HG03571 (cell line): ENCODE data around the gene KCNJ6.

ENCODE experiments used
- ATAC-seq: cut with Tn5 transposase; IDR thresholded peaks from one replicate; pipeline ENCODE4 v1.9.1; 2021; ENCODE audit not compliant: unreplicated experiment

Gene KCNJ6

DNA sequence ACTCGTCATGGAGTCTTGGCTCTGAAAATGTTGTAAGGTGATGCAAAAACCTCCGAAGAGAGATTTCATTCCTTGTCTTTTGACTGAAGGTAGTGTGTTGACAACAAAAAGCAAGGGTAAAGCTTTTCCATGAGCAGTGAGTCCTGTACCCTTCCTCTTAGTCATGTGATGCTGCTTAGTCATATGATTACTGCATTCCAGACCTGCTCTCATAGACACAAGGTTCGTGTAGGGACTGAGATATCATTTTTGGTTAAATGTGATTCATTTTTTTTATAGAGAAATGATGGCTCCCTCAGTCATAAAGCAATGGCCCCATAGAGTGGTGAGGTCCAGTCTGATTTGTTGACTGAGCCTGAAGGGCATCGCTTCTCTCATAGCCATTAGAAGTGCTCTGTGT is 9.2 kb downstream of the KCNJ6 start:
- no peak for ATAC-seq

GRCh38 chr21:37905291-37905690 is 11.0 kb downstream of the KCNJ6 start:
- ATAC-seq, result no peak

- no peak for ATAC-seq
These were observed 11.4 kb downstream of the KCNJ6 start for GRCh38 chr21:37904856-37905255.

DNA sequence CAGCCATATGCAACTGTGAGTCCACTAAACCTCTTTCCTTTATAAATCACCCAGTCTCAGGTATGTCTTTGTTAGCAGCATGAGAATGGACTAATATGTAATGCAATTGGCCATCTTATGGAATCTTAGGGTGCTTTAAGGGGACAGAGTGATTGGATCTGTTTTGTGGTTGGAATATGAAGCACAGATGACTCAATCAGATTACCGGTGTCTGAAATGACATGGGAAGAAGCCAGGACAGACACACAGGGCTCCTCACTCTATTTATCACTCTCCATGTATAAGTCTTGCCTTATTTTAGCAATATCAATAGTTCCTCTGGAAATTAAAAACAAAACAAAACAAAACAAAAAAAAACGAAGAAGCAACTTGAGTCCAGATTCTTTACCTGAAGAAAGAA is 12.9 kb downstream of the KCNJ6 start:
- ATAC-seq, result no peak

GRCh38 chr21:37899146-37899545 is 17.1 kb downstream of the KCNJ6 start:
- ATAC-seq, result no peak

DNA sequence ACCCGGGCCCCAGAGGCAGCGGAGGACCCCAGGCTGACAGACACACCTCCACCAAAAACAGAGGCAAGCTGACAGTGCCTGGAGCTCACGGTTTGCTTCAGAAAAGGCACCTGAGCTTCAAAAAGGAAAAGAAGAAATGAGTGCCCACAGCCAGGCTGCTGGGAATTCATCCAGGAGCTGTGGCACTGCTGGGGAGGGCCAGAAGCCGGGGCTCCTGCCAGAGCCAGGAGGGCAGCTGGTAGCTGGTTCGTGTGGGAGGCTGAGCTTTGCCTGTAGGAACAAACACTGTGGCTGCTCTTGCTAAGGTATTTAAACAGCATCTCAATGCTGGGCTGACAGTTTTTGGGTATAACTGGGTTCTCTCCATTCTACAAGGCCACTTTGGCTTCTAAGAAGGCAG is 19.5 kb downstream of the KCNJ6 start:
- no peak for ATAC-seq

- ATAC-seq, result no peak
These were observed 24.3 kb downstream of the KCNJ6 start for GRCh38 chr21:37891972-37892371.

GRCh38 chr21:37888659-37889058 is 27.6 kb downstream of the KCNJ6 start:
- ATAC-seq, result no peak

- ATAC-seq, result no peak
These were observed 29.4 kb downstream of the KCNJ6 start for GRCh38 chr21:37886726-37887299.

GRCh38 chr21:37886120-37886519 is 30.1 kb downstream of the KCNJ6 start:
- no peak for ATAC-seq

DNA sequence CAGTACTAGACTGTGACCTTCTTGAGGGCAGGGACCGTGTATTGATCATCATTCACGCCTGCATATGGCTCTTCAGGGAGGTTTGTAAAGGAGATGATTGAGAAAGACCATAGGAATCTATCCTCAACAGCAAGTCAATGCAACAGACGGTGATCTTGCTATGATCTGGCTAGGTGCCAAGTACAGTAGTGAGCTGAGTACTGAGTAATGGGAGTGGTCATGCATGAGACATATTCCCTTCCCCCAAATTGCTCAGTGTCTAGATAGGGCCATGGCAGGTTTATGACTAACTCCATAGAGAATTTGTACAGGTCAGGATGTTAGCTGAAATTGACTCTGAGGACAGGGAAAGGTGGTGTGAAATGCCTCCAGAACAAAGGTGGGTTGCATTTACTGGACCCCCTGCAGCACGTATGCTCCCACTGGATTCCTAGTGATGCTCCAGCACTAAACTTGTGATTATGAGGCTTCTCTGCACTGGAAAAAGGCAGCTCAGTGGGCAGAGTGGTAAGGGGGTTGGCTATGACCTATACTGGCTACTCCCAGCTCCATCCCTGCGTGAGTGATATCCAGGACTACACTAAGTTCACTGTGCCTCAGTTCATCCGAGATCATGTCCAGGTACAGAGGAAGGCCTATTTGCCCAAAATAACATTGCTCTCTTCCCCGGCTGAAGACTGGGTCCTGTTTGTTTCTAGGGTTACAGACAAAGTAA is 37.2 kb downstream of the KCNJ6 start:
- no peak for ATAC-seq

- ATAC-seq, result no peak
These were observed 38.2 kb downstream of the KCNJ6 start for GRCh38 chr21:37877888-37878684.

DNA sequence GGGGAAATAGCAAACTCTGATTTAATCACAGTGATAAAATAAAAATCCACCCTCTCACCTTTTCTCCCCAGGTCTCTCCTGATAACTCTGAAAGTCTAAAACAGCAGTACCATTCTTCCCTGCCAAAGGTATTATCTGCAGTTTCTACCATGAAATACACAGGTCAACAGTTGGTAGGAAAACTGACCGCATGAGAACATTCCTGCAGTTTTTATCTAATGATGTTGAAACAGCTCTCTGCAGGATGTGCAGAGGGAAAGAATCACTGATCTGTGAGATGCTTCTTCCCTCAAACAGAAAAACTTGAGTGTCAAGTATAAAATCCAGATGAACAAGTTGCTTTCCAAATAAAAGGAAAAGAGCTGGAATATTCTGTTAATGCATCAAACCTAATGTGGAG is 39.1 kb downstream of the KCNJ6 start:
- ATAC-seq, result no peak

DNA sequence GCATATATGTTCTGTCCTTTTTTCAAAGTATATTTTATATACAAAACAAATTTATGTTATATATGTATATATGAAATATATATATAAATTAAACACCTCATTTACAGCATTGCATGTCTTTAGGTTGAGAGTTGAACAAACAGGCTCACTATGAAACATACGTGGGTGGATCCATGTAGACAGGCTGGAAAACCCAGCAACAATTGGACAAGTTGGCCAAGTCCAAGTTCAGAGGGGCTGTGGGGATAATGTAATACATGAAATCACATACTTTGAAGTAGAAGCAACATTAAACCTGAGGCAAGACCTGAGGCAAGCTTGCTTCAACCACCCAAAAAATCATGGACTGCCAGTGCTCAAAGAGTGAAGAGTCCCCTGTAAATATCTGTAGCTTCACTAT is 39.7 kb downstream of the KCNJ6 start:
- no peak for ATAC-seq

DNA sequence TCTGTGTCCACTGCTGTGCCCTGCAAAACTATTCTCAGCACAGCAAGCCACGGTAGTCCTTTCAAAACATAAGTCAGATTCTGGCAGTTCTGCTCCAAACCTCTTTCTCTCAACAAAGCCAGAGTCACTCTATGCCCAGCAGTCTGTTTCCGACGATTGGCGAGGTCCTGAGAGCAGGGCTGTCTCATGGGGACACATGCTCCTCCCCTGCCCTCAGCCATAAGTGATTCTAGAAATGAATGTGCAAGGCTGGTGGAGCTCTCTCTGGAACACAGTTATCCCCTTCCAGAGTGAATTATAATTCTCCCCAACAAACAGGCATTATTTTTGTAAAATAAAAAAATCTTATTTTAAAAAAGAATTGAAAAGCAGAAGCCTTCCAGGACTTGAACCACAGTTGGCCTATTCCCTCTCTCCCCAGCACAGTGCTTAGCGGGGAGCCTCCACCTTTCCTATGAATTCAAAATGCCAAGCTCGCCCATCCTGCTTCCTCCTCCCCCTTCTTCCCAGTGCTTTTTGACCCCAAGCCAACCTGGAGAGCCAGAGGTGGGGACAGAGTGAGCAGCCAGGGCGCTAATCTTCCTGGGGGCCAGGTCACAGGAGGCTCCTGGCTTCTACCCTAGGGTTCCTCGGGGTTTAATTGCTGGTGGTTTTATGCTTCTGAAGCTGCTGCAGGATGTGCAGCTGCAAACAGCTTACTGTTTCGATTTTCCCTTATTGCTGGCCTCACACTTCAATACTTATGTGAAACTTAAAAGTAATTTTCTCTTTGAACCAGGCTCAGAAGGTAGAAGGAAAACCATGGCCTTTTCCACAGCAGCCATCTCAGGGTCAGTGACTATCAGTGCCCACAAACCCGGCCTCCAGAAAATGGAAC is 41.1 kb downstream of the KCNJ6 start:
- no peak for ATAC-seq

- no peak for ATAC-seq
These were observed 41.8 kb downstream of the KCNJ6 start for GRCh38 chr21:37874481-37874880.

GRCh38 chr21:37873655-37874054 is 42.6 kb downstream of the KCNJ6 start:
- ATAC-seq, result no peak

DNA sequence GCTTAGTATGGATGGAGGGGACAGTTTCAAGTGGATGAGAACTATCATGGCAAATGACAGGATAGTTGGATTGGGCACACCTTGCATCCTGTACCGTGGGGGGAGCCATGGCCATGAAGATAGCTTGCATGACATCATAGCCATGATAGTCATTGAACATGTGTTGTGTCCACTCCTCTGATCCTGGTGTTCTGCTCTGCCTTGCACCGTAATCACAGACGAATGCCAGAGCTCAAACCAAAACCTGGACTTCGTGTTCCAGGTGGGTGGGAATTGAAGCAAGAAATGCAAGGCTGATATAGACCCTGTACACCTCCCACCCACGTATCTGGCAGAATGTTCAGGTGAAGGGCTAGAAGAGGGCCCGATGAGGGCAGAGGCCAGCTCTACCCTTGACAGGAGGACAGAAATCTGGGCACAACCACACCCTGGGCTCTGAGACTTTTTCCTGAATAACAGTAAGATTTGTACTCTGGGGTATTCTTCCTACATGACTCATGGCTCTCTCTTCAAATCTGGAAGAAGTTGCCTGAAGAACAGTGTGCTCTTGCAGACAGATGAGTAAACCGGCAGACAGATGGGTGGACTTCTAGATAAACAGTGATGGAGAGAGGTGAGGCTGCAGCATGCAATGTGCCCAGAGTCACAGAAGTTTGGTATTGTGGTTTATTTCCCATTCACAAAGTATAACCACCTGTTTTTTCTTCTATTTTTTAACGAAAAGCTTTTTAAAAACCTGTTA is 45.0 kb downstream of the KCNJ6 start:
- ATAC-seq, result no peak

- no peak for ATAC-seq
These were observed 46.0 kb downstream of the KCNJ6 start for GRCh38 chr21:37870221-37870620.

DNA sequence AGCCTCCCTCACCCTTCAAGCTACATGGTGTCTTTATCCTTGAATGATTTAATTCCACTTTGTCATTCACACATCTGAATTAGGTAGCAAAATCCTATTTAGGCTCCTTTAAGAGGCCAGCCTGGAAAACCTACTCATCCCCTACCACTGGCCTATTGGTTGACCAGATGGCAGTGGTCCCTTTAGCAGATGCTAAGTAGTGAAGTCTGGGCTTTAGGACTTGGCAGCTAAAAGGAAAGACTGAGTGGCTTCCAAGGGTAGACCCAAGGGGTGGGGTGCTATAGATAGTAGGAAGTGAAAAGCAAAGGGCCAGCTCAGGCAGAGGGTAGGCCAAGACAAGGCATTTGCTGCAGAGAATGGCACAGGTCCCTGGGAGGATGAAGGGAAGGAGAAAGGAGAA is 46.6 kb downstream of the KCNJ6 start:
- ATAC-seq, result no peak
